Lung (tissue), 12 donors: ENCODE results near the gene CIRBP. TPM values are rescaled to one million over a fixed set of nuclear protein-coding genes. Genes with fewer than 3 reads are reported as not detected.
A peak's percentile ranks its signal among the peaks of the same experiment; 100 is the strongest.

Experiments used
- ATAC-seq: fragments of 200-7000 bp; cut with Tn5 transposase; one replicate; pipeline ENCODE4 v1.9.1; 2020; ENCODE audit warnings: moderate number of reproducible peaks; ENCODE audit not compliant: insufficient read depth, low FRiP score
- DNase-seq, 3 donors: peaks; one replicate each; pipeline ENCODE4 v3.0.0-alpha.2; 2013 to 2017
- H3K27ac ChIP-seq, 2 donors: one replicate each; pipeline ENCODE4 v1.5.1; 2013; ENCODE audit warnings: mild to moderate bottlenecking in 2 of 2, moderate library complexity in 2 of 2, control low read depth in 1 of 2, inconsistent platforms in 1 of 2, low read depth in 1 of 2, low read length in 1 of 2
- H3K27me3 ChIP-seq, 3 donors: one replicate each; pipeline ENCODE4 v1.5.1; 2013; ENCODE audit warnings: low read length in 2 of 3; ENCODE audit not compliant: control insufficient read depth in 3 of 3, insufficient read depth in 3 of 3
- H3K36me3 ChIP-seq, 4 donors: one replicate each; pipeline ENCODE4 v1.5.1; 2013; ENCODE audit warnings: low read length in 4 of 4, mild to moderate bottlenecking in 1 of 4, moderate library complexity in 1 of 4; ENCODE audit not compliant: control insufficient read depth in 4 of 4, insufficient read depth in 4 of 4
- H3K4me1 ChIP-seq, 5 donors: one replicate each; pipeline ENCODE4 v1.5.1; 2013; ENCODE audit warnings: low read length in 5 of 5, mild to moderate bottlenecking in 2 of 5, moderate library complexity in 1 of 5; ENCODE audit not compliant: control insufficient read depth in 5 of 5, insufficient read depth in 5 of 5
- H3K4me3 ChIP-seq: one replicate; pipeline ENCODE4 v1.5.1; 2013; ENCODE audit warnings: mild to moderate bottlenecking, control low read depth, moderate library complexity
- H3K9ac ChIP-seq, 2 donors: one replicate each; pipeline ENCODE4 v1.5.1; 2013; ENCODE audit warnings: low read length in 2 of 2, control low read depth in 1 of 2; ENCODE audit not compliant: insufficient read depth in 1 of 2
- H3K9me3 ChIP-seq, 4 donors: one replicate each; pipeline ENCODE4 v1.5.1; 2013; ENCODE audit warnings: low read length in 3 of 4, mild to moderate bottlenecking in 1 of 4, moderate library complexity in 1 of 4; ENCODE audit not compliant: control insufficient read depth in 4 of 4, insufficient read depth in 3 of 4
- WGBS, 2 donors: extraction: QIAGEN DNeasy Blood & Tissue Kit; methylation state at CpG; one replicate each; pipeline ENCODE4 v1.1.7; 2013; 5-methylcytosine and 5-hydroxymethylcytosine counted together
- polyA plus RNA-seq, 2 donors: library from polyadenylated mRNA; stranded (reverse); fragments of 200-250 nt; gene quantifications; one replicate each; pipeline ENCODE4 v1.2.1, GENCODE V29; 2013
- total RNA-seq, 2 donors: library from RNA; depleted of rRNA in 1 of 2; stranded (reverse); fragments of >200 nt in 1 of 2; gene quantifications; one replicate each; pipeline ENCODE4 v1.2.1, GENCODE V29; 2014 to 2021
- TF ChIP-seq, protein P1 (sequence below): IDR thresholded peaks from 2 replicates; pipeline ENCODE4 v1.5.1; 2012; ENCODE audit warnings: mild to moderate bottlenecking; ENCODE audit errors: control extremely low read depth, extremely low read depth
- donor health status: control.
- donor health status: control.
- donor health status: Bipolar disorder and iron deficiency.
- donor health status: healthy.
- donor health status: DM: yes; HTN: yes; CAD: no.

CIRBP gene
- total and polyA plus RNA-seq, 4 donors = 313 to 488 (median 439) TPM

DNA sequence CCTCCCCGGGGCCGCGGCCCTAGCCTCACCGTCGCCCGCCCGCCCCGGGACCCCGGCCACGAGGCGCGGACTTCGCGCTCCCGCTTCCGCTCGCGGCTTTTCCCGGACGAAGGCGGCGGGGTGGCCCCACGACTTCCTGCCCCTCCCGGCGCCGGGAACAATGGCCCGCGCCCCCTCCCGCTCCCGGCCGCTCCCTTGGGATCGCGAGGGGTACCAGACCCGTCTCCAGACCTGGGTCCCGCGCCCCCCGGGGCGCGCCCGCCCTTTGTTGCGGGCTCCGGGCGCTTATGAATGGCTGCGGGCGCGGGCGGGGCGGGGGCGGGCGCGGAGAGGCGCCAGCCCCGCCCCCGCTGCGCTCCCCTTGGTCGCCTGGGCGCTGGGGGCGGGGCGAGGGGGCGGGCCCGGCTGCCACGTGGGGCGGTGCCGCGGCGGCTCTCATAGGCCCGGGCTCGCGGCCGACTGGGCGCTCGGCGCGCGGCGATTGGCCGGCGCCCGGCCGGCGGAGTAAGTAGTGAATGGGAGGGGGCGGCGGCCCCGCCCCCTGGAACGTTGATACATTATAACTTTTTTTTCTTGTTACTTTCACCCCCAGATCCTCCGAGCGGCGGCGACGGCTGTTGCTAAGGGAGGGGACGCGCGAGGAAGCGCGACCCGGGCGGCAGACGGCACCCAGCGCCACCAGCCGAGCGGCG, 19.7 kb upstream of the CIRBP start:
- H3K4me1 ChIP-seq = peaks cover 2 to 35% (median 21%) of the 10 kb centered on the region in 5 donors
- WGBS, 2 donors = 0 to 1% methylated on average over 62 to 102 of the region's 102 CpGs
- peak; percentile 97 to 99 (median 98) for DNase-seq

DNA sequence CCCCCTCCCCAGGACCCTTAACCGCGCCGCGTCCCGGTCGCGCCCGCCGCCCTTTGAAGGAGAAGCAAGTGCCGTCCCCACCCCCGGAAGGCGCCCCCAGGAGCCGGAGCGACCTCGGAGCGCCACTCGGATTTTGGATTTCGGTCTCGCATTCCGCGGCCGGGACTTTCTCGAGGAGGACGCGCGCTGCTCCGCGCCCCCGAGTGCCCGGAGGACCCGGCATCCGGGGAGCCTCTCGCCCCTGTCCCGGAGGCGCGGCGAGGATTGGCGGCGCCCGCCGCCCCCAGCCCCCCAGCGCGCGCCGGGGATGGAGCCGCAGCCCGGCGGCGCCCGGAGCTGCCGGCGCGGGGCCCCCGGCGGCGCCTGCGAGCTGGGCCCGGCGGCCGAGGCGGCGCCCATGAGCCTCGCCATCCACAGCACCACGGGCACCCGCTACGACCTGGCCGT, 19.1 kb upstream of the CIRBP start:
- peaks cover 4 to 30% (median 15%) of the 10 kb centered on the region in 5 donors for H3K4me1 ChIP-seq
- TF ChIP-seq, protein P1, sequence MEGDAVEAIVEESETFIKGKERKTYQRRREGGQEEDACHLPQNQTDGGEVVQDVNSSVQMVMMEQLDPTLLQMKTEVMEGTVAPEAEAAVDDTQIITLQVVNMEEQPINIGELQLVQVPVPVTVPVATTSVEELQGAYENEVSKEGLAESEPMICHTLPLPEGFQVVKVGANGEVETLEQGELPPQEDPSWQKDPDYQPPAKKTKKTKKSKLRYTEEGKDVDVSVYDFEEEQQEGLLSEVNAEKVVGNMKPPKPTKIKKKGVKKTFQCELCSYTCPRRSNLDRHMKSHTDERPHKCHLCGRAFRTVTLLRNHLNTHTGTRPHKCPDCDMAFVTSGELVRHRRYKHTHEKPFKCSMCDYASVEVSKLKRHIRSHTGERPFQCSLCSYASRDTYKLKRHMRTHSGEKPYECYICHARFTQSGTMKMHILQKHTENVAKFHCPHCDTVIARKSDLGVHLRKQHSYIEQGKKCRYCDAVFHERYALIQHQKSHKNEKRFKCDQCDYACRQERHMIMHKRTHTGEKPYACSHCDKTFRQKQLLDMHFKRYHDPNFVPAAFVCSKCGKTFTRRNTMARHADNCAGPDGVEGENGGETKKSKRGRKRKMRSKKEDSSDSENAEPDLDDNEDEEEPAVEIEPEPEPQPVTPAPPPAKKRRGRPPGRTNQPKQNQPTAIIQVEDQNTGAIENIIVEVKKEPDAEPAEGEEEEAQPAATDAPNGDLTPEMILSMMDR = no peak
- H3K27me3 ChIP-seq = no peaks in the 10 kb centered on the region
- H3K4me3 ChIP-seq = peak overlapping the region; percentile 94
- peak overlapping the region; percentile 92 to 98 for H3K27ac ChIP-seq
- ATAC-seq (no peak), DNase-seq (no peak)
- 0 to 1% methylated on average over 43 to 67 of the region's 67 CpGs for WGBS, 2 donors
- peaks cover 7 to 37% (median 19%) of the 10 kb centered on the region in 4 donors for H3K36me3 ChIP-seq
- no peak overlapping the region for H3K9ac ChIP-seq
- H3K9me3 ChIP-seq = no peaks in the 10 kb centered on the region

More for the DNA sequence above, 19.7 kb upstream of the CIRBP start:
- H3K4me3 ChIP-seq = peak overlapping the region; percentile 94
- no peaks in the 10 kb centered on the region for H3K9me3 ChIP-seq
- ATAC-seq = peak; percentile 12
- H3K27me3 ChIP-seq = no peaks in the 10 kb centered on the region
- no peak overlapping the region for H3K9ac ChIP-seq
- TF ChIP-seq, protein P1 = no peak
- peak overlapping the region; percentile 98 to 99 for H3K27ac ChIP-seq
- peaks cover 2 to 32% (median 14%) of the 10 kb centered on the region in 4 donors for H3K36me3 ChIP-seq

DNA sequence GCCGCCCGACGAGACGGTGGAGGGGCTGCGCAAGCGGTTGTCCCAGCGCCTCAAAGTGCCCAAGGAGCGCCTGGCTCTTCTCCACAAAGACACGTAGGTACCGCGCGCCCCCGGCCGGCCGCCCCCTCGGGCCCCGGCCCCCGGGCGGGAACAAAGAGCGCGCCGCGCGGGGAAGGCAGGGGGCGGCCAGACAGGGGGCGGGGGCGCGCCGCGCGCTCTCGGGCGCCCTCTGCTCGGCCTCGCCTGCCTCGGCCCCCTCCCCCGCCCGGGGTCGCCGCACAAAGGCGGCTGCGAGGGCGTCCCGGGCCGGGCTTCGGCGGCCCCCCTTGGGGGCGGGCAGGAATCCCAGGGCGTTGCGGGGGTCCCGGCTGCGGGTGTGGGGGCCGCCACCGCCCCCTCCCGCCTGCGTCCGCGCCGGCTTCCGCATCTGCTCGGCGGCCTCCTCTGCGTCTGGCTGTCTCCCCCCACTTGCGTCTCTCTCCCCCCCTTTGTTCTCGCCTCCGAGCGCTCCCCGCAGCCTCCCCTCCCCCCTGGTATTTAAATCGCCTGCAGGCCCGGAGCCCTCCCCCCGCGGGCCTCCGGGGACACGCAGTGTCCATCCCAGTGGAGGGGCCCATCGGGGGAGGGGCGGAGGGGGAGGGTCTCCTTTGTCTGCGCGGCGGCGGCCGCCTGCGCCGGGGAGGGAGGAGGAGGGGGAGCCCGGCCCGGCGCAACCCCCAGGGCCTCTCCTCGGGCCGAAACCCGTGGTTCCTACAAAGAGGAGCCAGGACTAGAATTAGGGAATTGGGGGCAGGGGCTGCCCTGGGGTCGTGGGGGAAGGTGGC, 18.5 kb upstream of the CIRBP start:
- TF ChIP-seq, protein P1 = no peak
- Histone ChIP-seq H3K9me3 (no peaks in the 10 kb centered on the region), H3K9ac (peak overlapping the region in 1 of 2 donors; percentile 46), H3K4me3 (peak overlapping the region; percentile 94), H3K4me1 (peaks cover 4 to 31% (median 12%) of the 10 kb centered on the region in 5 donors), H3K36me3 (peaks cover 9 to 44% (median 25%) of the 10 kb centered on the region in 4 donors), H3K27me3 (no peaks in the 10 kb centered on the region), H3K27ac (peak overlapping the region; percentile 97 to 98)
- no peak for ATAC-seq
- WGBS, 2 donors = 0 to 1% methylated on average over 13 to 90 of the region's 90 CpGs
- DNase-seq = peak; percentile 87 to 93 (median 88)
